Measurements from ENCODE around the gene CARM1. TPM values are rescaled to one million over a fixed set of nuclear protein-coding genes. Genes with fewer than 3 reads are reported as not detected.

Gene CARM1
- total and polyA plus RNA-seq, 2 donors (not counting 3 experiments of a cell fraction or from before 2014, with no cell fraction given): 65.6 to 70.8 TPM

- Histone ChIP-seq H3K9me3 (replicated peaks; ENCODE audit: control insufficient read depth, insufficient read depth, low read length) (no peaks in the 10 kb centered on the region), H3K27ac (ENCODE audit: insufficient read depth, low read depth, low read length) (no peak overlapping the region), H3K9me1 (replicated peaks; ENCODE audit: control insufficient read depth, extremely low read depth, insufficient read depth, low read length) (no peaks in the 10 kb centered on the region), H3K27me3 (ENCODE audit: control insufficient read depth in 2 of 2, insufficient read depth in 2 of 2, low read length in 2 of 2) (no peaks in the 10 kb centered on the region), H3K4me1 (ENCODE audit: control insufficient read depth, extremely low read depth, insufficient read depth, low read length) (no peaks in the 10 kb centered on the region), H3K79me2 (ENCODE audit: control insufficient read depth, insufficient read depth, low read length) (peaks cover 56% of the 10 kb centered on the region), H3K4me3 (replicated peaks in 1 of 3; ENCODE audit: insufficient read depth in 1 of 3, low read depth in 1 of 3, low read length in 3 of 3) (no peak overlapping the region), H3K36me3 (ENCODE audit: control insufficient read depth in 2 of 2, extremely low read depth in 1 of 2, insufficient read depth in 2 of 2, low read length in 2 of 2) (no peaks in the 10 kb centered on the region), H2AFZ (ENCODE audit: low read depth, low read length) (no peak overlapping the region), H3K9ac (replicated peaks; ENCODE audit: extremely low read depth, insufficient read depth, low read length) (no peak overlapping the region), H4K20me1 (replicated peaks; ENCODE audit: control insufficient read depth, extremely low read depth, insufficient read depth, low read length) (no peaks in the 10 kb centered on the region), H3K4me2 (ENCODE audit: insufficient read depth, low read length) (no peak overlapping the region)
- FAIRE-seq (no peak), DNase-seq (ENCODE audit: low read depth, low spot score) (no peak)
- dilution Hi-C loops (cut with MboI; ENCODE audit: extremely low pct_ligation_motif_present, low sequenced_read_pairs): no loop called here
- TF ChIP-seq FOS (IDR thresholded peaks at IDR 0.05; ENCODE audit: borderline replicate concordance, insufficient read depth, low read length) (no peak), CTCF (IDR thresholded peaks at IDR 0.05; ENCODE audit: extremely low read depth in 1 of 2, insufficient read depth in 1 of 2, low read depth in 1 of 2, low read length in 2 of 2) (no peak), EZH2 (IDR thresholded peaks at IDR 0.05; ENCODE audit: borderline replicate concordance, low read depth, low read length, severe bottlenecking) (no peak), MAX (IDR thresholded peaks at IDR 0.05; ENCODE audit: insufficient read depth, insufficient read length) (no peak), JUN (IDR thresholded peaks at IDR 0.05; ENCODE audit: borderline replicate concordance, insufficient read depth, insufficient read length, low read depth) (no peak), MYC (IDR thresholded peaks at IDR 0.05; ENCODE audit: low read depth, low read length) (no peak), POLR2A (IDR thresholded peaks at IDR 0.05; ENCODE audit: low read depth, low read length) (no peak), POLR2AphosphoS5 (IDR thresholded peaks at IDR 0.05; ENCODE audit: insufficient read depth, low read depth, low read length) (no peak), GATA2 (IDR thresholded peaks at IDR 0.05; ENCODE audit: insufficient read depth, insufficient read length, low read depth, low read length) (no peak)
- ChIA-PET CTCF (interaction anchor here (1.0 to 2.7 kb wide), 4 partner anchors 9 to 24 kb away, joined by 3 to 21 read pairs (median 6); partner anchors contain the start of gene CARM1), POLR2A (no interaction called here)
- intact Hi-C loops (cut with micrococcal nuclease): no loop called here
- BruUV-seq (replicated peaks): no TSS peak
Measured at GRCh38 chr19:10882108-10882457, 10.7 kb downstream of the CARM1 start.
